Neuronal stem cell (in vitro differentiated cells): Measurements from ENCODE around the gene SELPLG. TPM values are rescaled to one million over a fixed set of nuclear protein-coding genes. Genes with fewer than 3 reads are reported as not detected.
A peak's percentile ranks its signal among the peaks of the same experiment; 100 is the strongest.

Source experiments
- DNase-seq: peaks from one replicate; pipeline ENCODE4 v3.0.0-alpha.2; 2013; ENCODE audit warnings: low spot score
- H2AFZ ChIP-seq: one replicate; pipeline ENCODE4 v1.6.1; 2013; ENCODE audit warnings: mild to moderate bottlenecking, low read length, inconsistent platforms
- H2AK5ac ChIP-seq: 2 replicates; pipeline ENCODE4 v1.6.1; 2013; ENCODE audit warnings: low read depth, mild to moderate bottlenecking, inconsistent platforms, low read length, moderate library complexity, mixed read lengths
- H2BK120ac ChIP-seq: 2 replicates; pipeline ENCODE4 v1.6.1; 2013; ENCODE audit warnings: low read depth, mild to moderate bottlenecking, inconsistent platforms, low read length, moderate library complexity, mixed read lengths
- H2BK12ac ChIP-seq: one replicate; pipeline ENCODE4 v1.6.1; 2013; ENCODE audit warnings: low read length, inconsistent platforms
- H2BK15ac ChIP-seq: 2 replicates; pipeline ENCODE4 v1.6.1; 2013; ENCODE audit warnings: mild to moderate bottlenecking, low read length, inconsistent platforms, mixed read lengths
- H2BK5ac ChIP-seq: one replicate; pipeline ENCODE4 v1.6.1; 2013; ENCODE audit warnings: inconsistent platforms, mild to moderate bottlenecking, low read length, moderate library complexity
- H3K14ac ChIP-seq: one replicate; pipeline ENCODE4 v1.6.1; 2013; ENCODE audit warnings: low read length, inconsistent platforms
- H3K18ac ChIP-seq: 2 replicates; pipeline ENCODE4 v1.6.1; 2013; ENCODE audit warnings: low read length, inconsistent platforms
- H3K23ac ChIP-seq: 2 replicates; pipeline ENCODE4 v1.6.1; 2013; ENCODE audit warnings: low read depth, mild to moderate bottlenecking, mixed read lengths, low read length, inconsistent platforms; ENCODE audit not compliant: poor library complexity
- H3K27ac ChIP-seq: replicated peaks from 3 replicates; pipeline ENCODE4 v1.5.1; 2013; ENCODE audit warnings: low read length, inconsistent platforms
- H3K27me3 ChIP-seq, 3 experiments: 2 replicates each; pipeline ENCODE4 v1.6.1; 2013; ENCODE audit warnings: low read length in 3 of 3, mild to moderate bottlenecking in 2 of 3, inconsistent platforms in 1 of 3, low read depth in 1 of 3, mixed read lengths in 1 of 3, moderate library complexity in 1 of 3; ENCODE audit not compliant: control insufficient read depth in 3 of 3, insufficient read depth in 3 of 3
- H3K36me3 ChIP-seq, 2 donors: replicated peaks in 1 of 2; 2 replicates each; pipeline ENCODE4 v1.6.1; 2013; ENCODE audit warnings: low read length in 2 of 2; ENCODE audit not compliant: control insufficient read depth in 2 of 2, insufficient read depth in 2 of 2
- H3K4ac ChIP-seq: 2 replicates; pipeline ENCODE4 v1.6.1; 2013; ENCODE audit warnings: inconsistent platforms, mild to moderate bottlenecking, low read length, moderate library complexity
- H3K4me1 ChIP-seq, 2 donors: 1 replicate in 1 of 2; 2 replicates in 1 of 2; pipeline ENCODE4 v1.6.1; 2013; ENCODE audit warnings: low read length in 2 of 2, low read depth in 1 of 2; ENCODE audit not compliant: control insufficient read depth in 2 of 2, insufficient read depth in 1 of 2
- H3K4me2 ChIP-seq: one replicate; pipeline ENCODE4 v1.6.1; 2013; ENCODE audit warnings: mild to moderate bottlenecking, low read length, inconsistent platforms; ENCODE audit not compliant: insufficient read depth, poor library complexity, severe bottlenecking
- H3K4me3 ChIP-seq, 2 donors: 2 replicates each; pipeline ENCODE4 v1.5.1; 2013; ENCODE audit warnings: low read length in 2 of 2, mild to moderate bottlenecking in 2 of 2, inconsistent platforms in 1 of 2, moderate library complexity in 1 of 2
- H3K79me1 ChIP-seq: one replicate; pipeline ENCODE4 v1.6.1; 2013; ENCODE audit warnings: low read depth, mild to moderate bottlenecking, inconsistent platforms, low read length, moderate library complexity
- H3K9ac ChIP-seq: one replicate; pipeline ENCODE4 v1.6.1; 2013; ENCODE audit warnings: mild to moderate bottlenecking, low read depth, low read length, inconsistent platforms; ENCODE audit not compliant: poor library complexity
- H3K9me3 ChIP-seq, 2 donors: replicated peaks in 1 of 2; 2 replicates each; pipeline versions ENCODE3 to v1.6.1; 2013; ENCODE audit warnings: low read length in 2 of 2, mild to moderate bottlenecking in 2 of 2, inconsistent platforms in 1 of 2, low read depth in 1 of 2, mixed read lengths in 1 of 2, moderate library complexity in 1 of 2; ENCODE audit not compliant: control insufficient read depth in 2 of 2, insufficient read depth in 1 of 2
- H4K8ac ChIP-seq: one replicate; pipeline ENCODE4 v1.6.1; 2013; ENCODE audit warnings: low read depth, mild to moderate bottlenecking, inconsistent platforms, low read length, moderate library complexity
- H4K91ac ChIP-seq: one replicate; pipeline ENCODE4 v1.6.1; 2013; ENCODE audit warnings: low read length, low read depth, mild to moderate bottlenecking, inconsistent platforms; ENCODE audit not compliant: poor library complexity
- WGBS, 2 donors: extraction: QIAGEN DNeasy Blood & Tissue Kit; methylation state at CpG; one replicate each; pipeline ENCODE4 v1.1.7; 2013; ENCODE audit warnings: missing lambda C conversion rate in 2 of 2, mixed read lengths in 1 of 2; ENCODE audit not compliant: insufficient read length in 2 of 2, insufficient replicate concordance in 1 of 2; ENCODE audit errors: extremely low coverage in 2 of 2; 5-methylcytosine and 5-hydroxymethylcytosine counted together
- small RNA-seq: library from polyadenylated mRNA; stranded (forward); fragments of <200 nt; extraction: miRNeasy Mini kit (QIAGEN cat#:217004); gene quantifications from one replicate; pipeline ENCODE3, GENCODE V24; 2013; ENCODE audit not compliant: insufficient read depth

Gene SELPLG

DNA sequence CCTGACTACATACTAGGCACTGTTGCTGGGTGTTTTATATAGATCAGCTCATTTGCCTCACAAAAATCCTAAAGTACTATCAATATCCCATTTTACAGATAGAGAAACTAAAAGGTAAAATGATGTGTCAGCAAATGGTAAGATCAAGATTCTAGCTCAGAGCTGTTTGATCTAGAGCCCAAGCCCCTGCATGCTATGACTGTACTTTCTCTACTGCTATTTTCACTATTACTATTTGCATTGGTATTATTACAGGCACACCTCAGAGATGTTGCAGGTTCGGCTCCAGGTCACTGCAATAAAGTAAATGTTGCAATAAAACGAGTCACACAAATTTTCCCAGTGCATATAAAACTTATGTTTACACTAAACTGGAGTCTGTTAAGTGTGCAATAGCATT, 60.4 kb downstream of the SELPLG start:
- H3K27ac ChIP-seq = no peak overlapping the region
- H3K9ac ChIP-seq = no peak overlapping the region
- no peak overlapping the region for H2BK15ac ChIP-seq
- no CpG with 5 or more reads among the region's 2 CpGs for whole genome bisulfite sequencing, 2 donors
- no peak overlapping the region for H4K91ac ChIP-seq
- no peak overlapping the region for H2BK120ac ChIP-seq
- no peak overlapping the region for H3K4me2 ChIP-seq
- H3K4ac ChIP-seq = no peak overlapping the region
- no peak overlapping the region for H3K23ac ChIP-seq
- no peaks in the 10 kb centered on the region for H3K27me3 ChIP-seq
- peaks cover 0 to 2% of the 10 kb centered on the region in 2 donors for H3K9me3 ChIP-seq
- H2AFZ ChIP-seq = no peak overlapping the region
- H3K79me1 ChIP-seq = no peaks in the 10 kb centered on the region
- H2BK12ac ChIP-seq = no peak overlapping the region
- H2BK5ac ChIP-seq = no peak overlapping the region
- H3K36me3 ChIP-seq = peaks cover 5 to 19% of the 10 kb centered on the region in 2 donors
- no peak overlapping the region for H3K4me3 ChIP-seq
- no peaks in the 10 kb centered on the region for H3K4me1 ChIP-seq
- H3K18ac ChIP-seq = no peak overlapping the region
- no peak overlapping the region for H4K8ac ChIP-seq
- no peak overlapping the region for H3K14ac ChIP-seq
- H2AK5ac ChIP-seq = no peak overlapping the region
- DNase-seq = no peak

DNA sequence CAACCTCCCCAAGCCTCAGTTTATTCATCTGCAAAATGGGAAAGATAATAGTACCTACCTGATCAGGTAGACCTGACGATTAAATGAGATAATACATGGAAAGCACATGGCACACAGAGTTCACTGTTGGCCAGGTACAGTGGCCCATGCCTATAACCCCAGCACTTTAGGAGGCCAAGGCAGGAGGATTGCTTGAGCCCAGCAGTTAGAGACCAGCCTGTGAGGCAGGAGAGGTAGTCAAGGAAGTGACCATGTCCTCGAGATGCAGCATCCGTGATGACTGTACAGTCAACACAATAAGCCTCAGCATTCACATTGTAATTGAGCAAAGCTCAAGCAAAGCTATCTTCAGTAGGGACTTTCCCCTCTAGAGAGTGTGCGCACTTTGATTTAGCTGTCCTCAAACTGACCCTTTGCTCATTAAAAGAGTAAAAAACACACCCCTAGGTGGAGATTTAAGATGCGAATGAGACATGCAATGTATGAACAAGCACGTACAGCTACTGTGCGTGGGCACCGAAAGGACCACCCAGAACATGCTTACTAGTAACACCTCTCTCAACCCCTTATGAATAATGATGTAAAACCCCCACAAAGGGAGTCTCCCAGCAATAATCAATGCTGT, 61.4 kb downstream of the SELPLG start:
- Histone ChIP-seq H3K4ac (no peak overlapping the region), H2BK5ac (no peak overlapping the region), H3K18ac (no peak overlapping the region), H3K9ac (no peak overlapping the region), H3K4me3 (no peak overlapping the region), H3K4me1 (no peaks in the 10 kb centered on the region), H3K27ac (no peak overlapping the region), H4K91ac (no peak overlapping the region), H3K36me3 (peaks cover 9 to 30% of the 10 kb centered on the region in 2 donors), H2AFZ (no peak overlapping the region), H4K8ac (no peak overlapping the region), H3K23ac (no peak overlapping the region), H3K79me1 (no peaks in the 10 kb centered on the region), H3K9me3 (no peaks in the 10 kb centered on the region), H2BK15ac (peak overlapping the region; percentile 30), H2BK120ac (no peak overlapping the region), H3K14ac (no peak overlapping the region), H3K27me3 (no peaks in the 10 kb centered on the region), H2BK12ac (no peak overlapping the region), H3K4me2 (no peak overlapping the region), H2AK5ac (no peak overlapping the region)
- no peak for DNase-seq
- no CpG with 5 or more reads among the region's 8 CpGs for WGBS, 2 donors

Small RNA genes lying within 50 kb of the gene (small RNA-seq; reads per million reads assigned to genes)
- gene RNU7-169P = not detected
